GM20431 (cell line): ENCODE data around the gene BHMT.
"Not testable (repeated sequence)": the region's sequence is repeated elsewhere in the genome, so short reads cannot be mapped to it uniquely, and the experiment has no call there.

ENCODE experiments used
- in situ Hi-C: fragments of 300-500 bp; cut with MseI, MboI; formaldehyde crosslinking; loops from one replicate; pipeline ENCODE4 v1.15.0; 2020; ENCODE audit warnings: low sequenced_read_pairs; ENCODE audit not compliant: unreplicated experiment

The BHMT gene

DNA sequence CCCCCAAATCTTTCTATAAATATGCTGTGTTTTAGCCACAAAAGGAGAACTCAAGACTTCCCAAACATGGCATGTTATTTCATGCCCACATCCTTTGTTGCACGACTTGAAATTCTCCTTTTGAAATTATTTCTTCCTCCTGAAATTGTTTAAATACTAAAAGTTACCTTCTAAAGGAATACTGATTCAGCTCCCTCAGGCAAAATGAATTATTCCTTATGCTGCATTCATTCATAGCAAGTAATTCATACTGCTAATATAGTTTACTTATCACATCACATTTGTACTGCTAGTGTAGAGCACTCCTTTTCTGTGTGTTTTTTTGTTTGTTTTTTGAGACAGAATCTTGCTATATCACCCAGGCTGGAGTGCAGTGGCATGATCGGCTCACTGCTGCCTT, 45.7 kb downstream of the BHMT start:
- in situ Hi-C loops, result no loop called here

GRCh38 chr5:79161647-79162046, 50.0 kb downstream of the BHMT start:
- in situ Hi-C loops, result not testable (repeated sequence)

DNA sequence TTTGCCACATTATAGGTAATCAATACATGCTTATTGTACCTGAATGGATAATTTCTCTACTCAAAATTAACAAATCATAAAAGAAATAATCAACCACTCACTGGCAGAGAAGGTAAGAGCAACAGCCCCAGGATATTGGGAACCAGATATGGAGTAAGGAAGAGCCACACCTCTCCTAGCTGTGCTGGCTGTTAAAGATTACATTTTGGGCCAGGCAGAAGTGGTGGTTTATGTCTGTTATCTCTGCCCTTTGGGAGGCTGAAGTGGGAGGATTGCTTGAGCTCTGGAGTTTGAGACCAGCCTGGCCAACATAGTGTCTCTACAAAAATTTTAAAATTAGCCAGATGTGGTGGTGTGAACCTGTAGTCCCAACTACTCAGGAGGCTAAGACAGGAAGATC, 56.4 kb downstream of the BHMT start:
- in situ Hi-C loops, result no loop called here

DNA sequence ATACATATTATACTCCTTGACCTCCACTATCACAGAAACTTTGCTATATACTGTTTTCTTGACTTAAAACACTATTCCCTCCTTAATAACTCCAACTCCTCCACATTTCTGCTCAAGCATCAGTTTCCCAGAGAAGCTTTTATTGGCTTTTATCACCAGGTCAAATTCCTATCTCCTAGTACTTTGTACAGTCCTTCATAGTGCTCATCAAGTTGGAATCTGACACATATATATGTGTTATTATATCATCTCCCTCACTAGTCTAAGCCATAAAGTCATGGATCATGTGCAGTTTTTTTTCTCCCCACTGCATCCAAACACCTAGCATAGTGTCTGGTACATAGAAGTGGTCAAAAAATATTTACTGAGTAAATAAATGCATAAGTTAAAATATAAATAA, 59.1 kb downstream of the BHMT start:
- in situ Hi-C loops, result no loop called here

GRCh38 chr5:79171635-79172245, 60.1 kb downstream of the BHMT start:
- in situ Hi-C loops, result no loop called here

- in situ Hi-C loops, result no loop called here
Observed at GRCh38 chr5:79172269-79172668, 60.7 kb downstream of the BHMT start.

GRCh38 chr5:79173626-79174025, 62.0 kb downstream of the BHMT start:
- in situ Hi-C loops, result no loop called here

GRCh38 chr5:79180449-79180848, 68.8 kb downstream of the BHMT start:
- in situ Hi-C loops, result not testable (repeated sequence)

DNA sequence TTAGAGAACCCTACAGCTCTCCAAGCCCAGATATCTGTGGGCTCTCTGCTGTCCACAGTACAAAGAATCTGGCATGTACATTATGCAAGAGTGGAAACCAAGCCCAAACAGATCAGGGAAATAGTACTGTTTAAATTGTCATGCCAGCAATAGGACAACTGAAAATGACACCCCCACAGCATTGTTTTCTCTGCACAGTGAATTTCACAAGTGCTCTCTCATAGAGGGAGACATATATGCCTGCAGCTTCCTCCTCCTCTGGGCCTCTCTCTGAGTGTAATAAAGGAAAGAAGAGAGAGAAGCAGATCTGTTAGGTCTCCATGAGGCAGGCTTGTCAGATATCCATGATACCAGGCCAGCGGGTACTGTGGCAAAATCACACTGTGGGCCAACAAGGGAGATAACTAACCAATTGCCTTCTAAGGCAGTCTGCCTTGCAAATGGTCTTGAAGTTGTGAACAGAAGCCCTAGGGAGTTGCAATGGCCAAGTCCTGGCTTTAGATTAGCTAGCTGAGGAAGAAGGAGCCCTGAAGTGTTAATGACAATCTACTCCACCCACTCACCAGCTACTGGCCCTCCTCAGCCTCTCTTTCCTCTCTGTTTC, 69.9 kb downstream of the BHMT start:
- in situ Hi-C loops, result no loop called here
